H54 (cell line): ENCODE results near the gene APOBEC3G.

Experiments
- DNase-seq: peaks from one replicate; pipeline ENCODE4 v3.0.0; 2011; ENCODE audit warnings: low spot score, mixed read lengths; ENCODE audit not compliant: insufficient read length
- FAIRE-seq: peaks from 3 replicates; lab custom pipeline; 2011; peaks lifted over from hg19 to GRCh38; lab: Jason Lieb, UNC
- POLR2A ChIP-seq: IDR thresholded peaks from 2 replicates; pipeline ENCODE4 v1.6.1; 2011; ENCODE audit warnings: low read depth, mild to moderate bottlenecking, low read length

The APOBEC3G gene

DNA sequence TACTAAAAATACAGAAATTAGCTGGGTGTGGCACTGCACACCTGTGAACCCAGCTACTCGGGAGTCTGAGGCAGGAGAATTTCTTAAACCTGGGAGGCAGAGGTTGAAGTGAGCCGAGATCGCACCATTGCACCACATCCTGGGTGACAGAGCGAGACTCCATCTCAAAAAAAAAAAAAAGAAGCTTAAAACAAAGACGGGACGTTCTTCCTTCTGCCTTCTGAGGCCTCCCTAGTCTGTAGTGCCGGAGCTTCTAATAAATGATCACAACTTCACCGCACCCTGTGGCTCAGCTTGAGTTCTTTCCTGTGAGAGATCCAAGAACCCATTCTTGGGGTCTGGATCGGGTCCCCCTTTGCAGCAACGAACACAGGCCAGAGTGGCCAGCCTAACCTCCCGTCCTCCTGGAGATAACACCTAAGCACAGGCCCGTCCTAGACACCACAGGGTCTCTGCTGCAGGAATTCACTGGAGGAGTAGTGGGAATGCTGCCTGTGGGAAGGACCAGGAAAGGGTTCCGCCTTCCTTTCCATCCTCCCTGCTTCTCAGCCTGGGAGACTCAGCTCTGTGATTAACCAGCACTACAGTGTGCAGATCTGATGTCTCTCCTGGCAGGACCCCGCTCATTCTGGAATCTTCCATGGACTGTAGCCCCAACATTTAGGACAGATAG, 17.8 kb downstream of the APOBEC3G start:
- no peak for TF ChIP-seq POLR2A
- DNase-seq, result no peak
- no peak for FAIRE-seq

DNA sequence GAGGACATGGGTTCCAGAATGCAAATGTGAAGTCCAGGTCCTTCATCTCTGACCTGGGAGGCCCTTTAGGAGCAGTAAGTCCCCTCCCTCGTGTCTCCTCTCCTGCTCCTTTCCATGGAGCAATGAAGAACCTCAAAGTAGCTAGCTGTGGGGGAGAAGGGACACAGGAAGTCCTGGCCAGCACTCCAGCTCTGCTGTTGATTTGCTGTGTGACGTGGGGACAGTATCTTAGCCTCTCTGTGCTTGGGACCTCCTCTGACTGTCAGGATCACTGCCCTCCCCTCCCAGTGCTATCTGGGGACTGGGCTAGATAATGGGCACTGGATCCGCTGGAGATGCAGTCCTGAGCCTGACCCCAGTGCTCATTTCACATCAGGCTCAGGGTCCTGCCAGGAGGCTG, 18.9 kb downstream of the APOBEC3G start:
- FAIRE-seq (no peak), DNase-seq (no peak)
- TF ChIP-seq POLR2A, result no peak

DNA sequence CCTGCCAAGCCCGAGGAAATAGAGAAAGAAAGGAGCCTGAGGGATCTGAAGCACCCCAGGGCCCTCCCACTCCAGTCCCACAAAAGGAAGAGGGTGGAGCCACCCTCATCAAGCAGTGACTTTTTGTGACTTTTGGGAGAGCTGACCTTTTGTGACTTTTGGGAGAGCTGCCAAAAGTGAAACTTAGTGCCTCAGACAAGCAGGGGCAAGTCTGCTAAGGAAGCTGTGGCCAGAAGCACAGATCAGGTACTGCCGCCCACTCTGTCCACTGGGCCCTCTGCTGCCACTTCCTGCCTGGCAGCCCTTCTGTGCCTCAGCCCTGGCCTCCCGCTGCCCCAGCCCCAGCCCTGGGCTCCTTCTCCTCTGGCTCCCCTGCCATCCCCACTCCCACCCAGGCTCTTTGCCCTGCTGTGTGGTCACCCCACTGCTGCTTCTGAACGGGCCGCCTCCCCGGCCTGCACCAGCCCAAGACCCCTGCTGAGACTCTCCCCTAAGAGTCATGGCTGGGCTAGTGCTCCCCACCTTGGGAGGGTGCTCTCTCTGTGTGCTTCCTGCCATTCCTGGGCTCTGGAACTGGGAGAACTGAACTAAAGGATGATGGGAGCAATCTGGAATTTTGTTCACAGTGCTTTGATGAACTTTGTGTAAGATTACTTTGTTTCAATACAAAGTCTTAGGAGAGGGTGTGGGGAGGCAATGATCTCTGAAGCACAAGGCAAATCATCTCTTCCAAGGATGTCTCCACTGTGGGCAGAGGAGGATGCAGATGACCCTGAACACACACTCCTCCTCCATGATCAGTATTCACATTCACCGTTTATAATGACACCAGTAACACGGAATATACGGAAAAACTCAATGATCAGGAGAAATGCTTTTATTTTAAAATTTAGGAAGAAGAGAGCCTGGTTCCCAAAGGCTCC, 20.3 kb downstream of the APOBEC3G start, which contains the start of gene APOBEC3H:
Gene APOBEC3H, plus strand, starts transcription at position 147 of the 923 bp plus-strand sequence. CDS start 3,035 bp downstream, outside the sequence.
- DNase-seq (no peak), FAIRE-seq (no peak)
- no peak for TF ChIP-seq POLR2A

DNA sequence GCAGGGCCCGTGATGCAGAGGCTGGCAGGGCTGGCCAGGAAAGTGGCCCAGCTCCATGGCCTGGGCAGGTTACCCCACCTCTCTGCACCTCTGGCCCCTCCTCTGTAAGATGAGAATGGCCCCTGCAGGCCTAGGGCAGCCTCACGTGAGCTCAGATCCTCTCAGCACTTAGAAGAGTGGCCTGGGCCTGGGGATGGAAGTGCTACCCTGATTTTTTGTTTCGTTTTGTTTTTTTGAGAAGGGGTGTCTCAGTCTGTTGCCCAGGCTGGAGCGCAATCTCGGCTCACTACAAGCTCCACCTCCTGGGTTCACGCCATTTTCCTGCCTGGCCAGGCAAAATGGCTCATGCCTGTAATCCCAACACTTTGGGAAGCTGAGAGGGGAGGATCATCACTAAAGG, 21.0 kb downstream of the APOBEC3G start:
- DNase-seq (no peak), FAIRE-seq (no peak)
- no peak for TF ChIP-seq POLR2A

DNA sequence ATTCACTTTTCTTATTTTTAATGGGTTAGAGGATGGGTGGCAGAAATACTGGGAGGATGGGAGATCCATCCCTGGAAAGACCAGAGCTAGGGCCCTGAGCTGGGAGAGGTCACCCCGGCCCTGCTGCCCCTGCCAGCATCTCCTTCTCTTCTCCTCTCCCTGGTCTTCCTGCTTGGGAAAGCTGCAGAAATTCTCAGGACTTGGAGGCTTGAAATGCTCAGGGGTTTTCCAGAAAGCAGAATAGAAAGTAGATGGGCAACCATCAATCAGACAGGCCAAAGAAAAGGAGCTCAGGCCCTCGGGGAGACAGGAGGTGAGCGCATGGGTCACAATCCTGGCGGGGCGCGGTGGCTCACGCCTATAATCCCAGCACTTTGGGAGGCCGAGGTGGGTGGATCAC, 21.5 kb downstream of the APOBEC3G start:
- TF ChIP-seq POLR2A, result no peak
- DNase-seq (no peak), FAIRE-seq (no peak)

DNA sequence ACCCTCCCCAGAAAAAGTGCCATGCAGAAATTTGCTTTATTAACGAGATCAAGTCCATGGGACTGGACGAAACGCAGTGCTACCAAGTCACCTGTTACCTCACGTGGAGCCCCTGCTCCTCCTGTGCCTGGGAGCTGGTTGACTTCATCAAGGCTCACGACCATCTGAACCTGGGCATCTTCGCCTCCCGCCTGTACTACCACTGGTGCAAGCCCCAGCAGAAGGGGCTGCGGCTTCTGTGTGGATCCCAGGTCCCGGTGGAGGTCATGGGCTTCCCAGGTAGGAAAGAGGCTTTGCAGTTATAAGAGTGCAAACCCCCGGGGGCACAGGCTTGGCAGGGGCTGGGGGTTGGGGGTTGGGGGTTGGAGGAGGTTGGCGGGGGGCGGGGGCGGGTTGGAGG, 24.2 kb downstream of the APOBEC3G start:
- FAIRE-seq, result no peak

DNA sequence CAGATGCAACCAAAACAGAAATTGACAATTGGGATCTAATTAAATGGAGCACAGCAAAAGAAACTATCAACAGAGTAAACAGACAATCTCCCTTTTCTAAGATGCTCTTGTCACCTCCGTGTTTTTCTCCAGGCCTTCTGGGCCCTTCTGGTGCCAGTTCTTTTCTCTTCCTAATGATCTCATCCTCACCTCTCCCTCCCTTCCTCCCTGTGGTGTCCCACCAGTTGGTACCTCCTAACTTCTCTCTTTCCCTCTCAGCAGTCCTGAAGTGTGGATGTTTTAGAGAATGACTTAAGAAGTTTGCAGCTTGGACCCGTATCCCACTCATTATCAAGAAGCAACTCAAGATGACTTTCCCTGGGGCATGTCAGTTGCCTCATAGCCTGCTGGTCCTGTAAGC, 26.4 kb downstream of the APOBEC3G start:
- no peak for DNase-seq
- no peak for TF ChIP-seq POLR2A
- FAIRE-seq, result no peak

More for the DNA sequence above, 24.2 kb downstream of the APOBEC3G start:
- no peak for TF ChIP-seq POLR2A
- DNase-seq, result no peak

DNA sequence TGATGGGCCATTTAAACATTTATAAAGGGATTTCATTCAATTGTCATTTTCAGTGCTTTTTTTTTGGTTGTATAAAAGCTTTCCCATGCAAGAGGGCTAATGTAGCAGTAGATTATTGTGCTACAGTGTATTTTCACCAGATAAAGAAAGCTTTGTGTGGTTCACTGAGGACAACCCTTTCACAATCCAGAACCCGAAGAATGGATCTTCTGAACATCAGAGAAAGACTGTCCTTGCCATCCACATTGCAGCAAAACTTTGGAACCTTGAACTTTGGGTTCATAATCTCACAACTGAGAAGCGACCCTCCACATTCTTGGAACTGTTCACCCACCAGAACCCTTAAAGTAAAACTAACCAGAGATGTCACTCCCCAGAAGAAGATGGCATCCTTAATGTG, 29.3 kb downstream of the APOBEC3G start:
- FAIRE-seq, result no peak

DNA sequence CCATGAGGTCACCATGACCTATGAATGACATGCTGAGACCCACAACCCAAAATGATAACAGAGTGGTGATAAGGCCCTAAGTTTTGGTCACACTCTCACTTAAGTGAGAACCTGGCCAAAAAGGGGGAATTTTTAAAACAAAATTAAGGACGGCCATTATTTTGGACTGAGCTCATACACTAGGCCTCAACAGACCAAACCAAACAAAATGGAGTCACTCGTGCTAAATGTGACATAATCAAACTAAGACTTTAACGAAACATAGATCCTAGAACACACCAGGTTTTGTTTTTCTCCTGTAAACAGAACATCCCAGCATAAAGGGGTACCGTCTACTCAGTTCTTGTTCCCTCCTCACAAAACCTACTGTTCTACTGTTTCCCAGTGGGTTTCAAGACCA, 31.4 kb downstream of the APOBEC3G start:
- no peak for DNase-seq
- TF ChIP-seq POLR2A, result no peak
- no peak for FAIRE-seq

More for the DNA sequence above, 29.3 kb downstream of the APOBEC3G start:
- DNase-seq, result no peak
- no peak for TF ChIP-seq POLR2A

DNA sequence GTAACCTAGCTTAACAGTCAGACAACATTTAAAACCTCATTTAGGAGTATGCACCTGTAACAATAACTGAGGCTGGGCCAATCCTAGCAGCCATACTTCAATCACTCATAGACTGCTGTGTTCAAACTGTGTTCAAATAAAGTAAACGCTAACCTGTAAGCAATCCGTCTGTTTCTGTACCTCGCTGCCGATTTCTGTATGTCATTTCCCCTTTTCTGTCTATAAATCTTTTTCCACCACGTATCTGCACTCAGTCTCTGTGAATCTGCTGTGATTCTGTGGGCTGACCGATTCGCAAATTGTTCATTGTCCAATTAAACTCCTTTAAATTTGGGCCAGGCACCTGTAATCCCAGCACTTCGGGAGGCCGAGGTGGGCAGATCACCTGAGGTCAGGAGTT, 32.3 kb downstream of the APOBEC3G start:
- DNase-seq (no peak), FAIRE-seq (no peak)
- TF ChIP-seq POLR2A, result no peak

DNA sequence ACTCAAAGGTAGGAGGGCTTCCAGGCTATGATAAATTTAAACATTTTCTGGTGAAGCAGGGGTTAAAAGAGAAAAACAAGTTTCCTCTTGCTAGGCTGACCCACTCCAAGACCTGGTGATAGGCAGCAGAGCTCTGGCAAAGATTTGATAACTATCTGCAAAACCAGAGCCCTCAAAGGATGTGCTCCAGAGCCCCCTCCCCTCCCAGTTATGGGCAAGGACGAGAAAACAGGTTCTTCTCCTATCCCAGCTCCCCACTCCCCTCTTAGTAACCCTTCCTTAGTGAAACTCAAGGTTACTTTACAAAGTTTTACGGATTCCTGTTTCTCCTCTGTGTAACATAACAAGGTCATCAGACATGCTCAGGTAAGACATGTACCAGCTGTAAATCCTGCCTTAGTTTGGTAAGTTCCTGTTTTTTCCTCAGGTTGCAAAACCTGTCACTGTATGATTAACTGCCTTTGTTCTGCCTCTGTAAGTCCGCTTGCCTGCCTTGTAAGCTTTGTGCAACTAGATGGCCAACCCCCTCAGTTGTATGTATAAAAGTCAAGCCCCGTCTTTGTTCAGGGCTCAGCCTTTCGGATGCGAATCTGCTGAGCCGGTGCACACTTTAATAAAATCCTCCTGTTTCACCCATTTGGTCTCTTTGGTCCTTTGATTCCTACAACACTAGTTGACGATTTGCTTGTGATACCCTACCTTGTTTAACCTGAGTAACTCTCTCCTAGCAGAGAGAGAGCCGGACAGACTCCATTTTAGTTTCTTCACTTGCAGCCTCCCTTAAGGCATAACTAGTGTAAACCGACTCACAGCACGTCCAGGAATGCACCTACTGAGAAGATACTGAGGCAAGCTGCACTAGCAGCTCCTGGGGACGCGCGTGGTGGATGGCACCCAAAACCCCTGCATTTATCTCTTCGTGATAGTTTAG, 33.8 kb downstream of the APOBEC3G start:
- FAIRE-seq (no peak), DNase-seq (no peak)
- TF ChIP-seq POLR2A, result no peak

DNA sequence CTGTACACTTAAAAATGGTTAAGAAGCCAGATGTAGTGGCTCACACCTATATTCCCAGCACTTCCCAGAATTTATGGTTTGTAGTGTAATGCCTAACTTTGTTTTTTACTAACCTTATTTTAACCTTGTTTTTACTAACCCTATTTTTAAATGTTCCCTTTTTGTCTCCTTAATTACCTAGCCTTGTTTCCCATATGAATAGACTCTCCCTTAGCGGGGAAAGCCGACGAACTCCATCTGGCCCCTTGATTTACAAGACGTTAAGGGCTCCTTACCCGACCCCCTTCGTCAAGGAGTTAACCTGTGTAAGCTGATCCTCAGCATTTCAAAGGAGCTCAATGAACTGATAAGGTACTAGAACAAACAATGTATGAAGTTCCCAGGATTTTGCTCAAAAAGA, 37.0 kb downstream of the APOBEC3G start:
- DNase-seq (no peak), FAIRE-seq (no peak)

DNA sequence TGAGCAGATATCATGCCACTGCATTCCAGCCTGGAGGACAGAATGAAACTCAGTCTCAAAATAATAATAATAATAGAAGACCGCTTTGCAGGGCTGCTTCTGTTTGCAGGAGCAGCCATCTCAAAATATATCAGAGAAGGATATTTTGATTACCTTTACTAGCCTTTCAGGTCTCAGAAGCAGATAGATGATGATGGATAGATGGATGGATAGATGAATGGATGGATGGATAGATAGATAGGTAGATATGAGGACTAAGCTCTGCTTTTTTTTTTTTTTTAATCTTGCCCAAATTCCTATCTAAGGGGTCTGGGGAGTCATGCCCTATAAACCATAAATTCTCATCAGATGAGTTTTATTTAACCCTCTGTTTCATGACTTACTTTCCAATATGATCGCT, 38.5 kb downstream of the APOBEC3G start:
- DNase-seq (no peak), FAIRE-seq (no peak)
- TF ChIP-seq POLR2A, result no peak

More for the DNA sequence above, 37.0 kb downstream of the APOBEC3G start:
- TF ChIP-seq POLR2A, result no peak
